H1 (cell line): ENCODE results near the gene PRKG2. TPM values are rescaled to one million over a fixed set of nuclear protein-coding genes. Genes with fewer than 3 reads are reported as not detected.

ENCODE experiments used
- CTCF ChIA-PET: fragments of 300-600 bp; sonication (Branson Sonifier 250); formaldehyde crosslinking; loops from one replicate; lab custom pipeline; 2021; ENCODE audit not compliant: partially characterized antibody; lab: Charles Lee
- POLR2A ChIA-PET: fragments of 300-600 bp; sonication (Branson Sonifier 250); formaldehyde crosslinking; loops from one replicate; lab custom pipeline; 2021; ENCODE audit warnings: inconsistent platforms; ENCODE audit not compliant: partially characterized antibody; lab: Charles Lee
- DNase-seq, 2 experiments: peaks; one replicate each; pipeline versions ENCODE4 v3.0.0 to v3.0.0-alpha.2; 2010 to 2022; ENCODE audit warnings: low spot score in 2 of 2, low read depth in 1 of 2, mixed read lengths in 1 of 2
- FAIRE-seq: peaks from 2 replicates; lab custom pipeline; 2011; peaks lifted over from hg19 to GRCh38; lab: Jason Lieb, UNC
- H2AFZ ChIP-seq: 2 replicates; pipeline ENCODE4 v1.8.1; 2012; ENCODE audit warnings: low read length, inconsistent platforms
- H2AK5ac ChIP-seq: 2 replicates; pipeline ENCODE4 v1.6.1; 2013; ENCODE audit warnings: low read depth, low read length
- H2BK120ac ChIP-seq: replicated peaks from 2 replicates; pipeline ENCODE3; 2013; ENCODE audit warnings: low read depth, low read length, inconsistent platforms
- H2BK12ac ChIP-seq: 2 replicates; pipeline ENCODE4 v1.6.1; 2013; ENCODE audit warnings: low read depth, low read length
- H2BK15ac ChIP-seq: 2 replicates; pipeline ENCODE4 v1.6.1; 2013; ENCODE audit warnings: low read length
- H2BK20ac ChIP-seq: 2 replicates; pipeline ENCODE4 v1.6.1; 2013; ENCODE audit warnings: low read length
- H2BK5ac ChIP-seq: 2 replicates; pipeline ENCODE4 v1.6.1; 2013; ENCODE audit warnings: low read depth, low read length
- H3K14ac ChIP-seq: 2 replicates; pipeline ENCODE4 v1.6.1; 2013; ENCODE audit warnings: inconsistent platforms; ENCODE audit not compliant: insufficient read length
- H3K18ac ChIP-seq: 2 replicates; pipeline ENCODE4 v1.6.1; 2013; ENCODE audit warnings: low read length; ENCODE audit errors: extremely low read depth
- H3K23ac ChIP-seq: 2 replicates; pipeline ENCODE4 v1.6.1; 2013; ENCODE audit warnings: inconsistent platforms; ENCODE audit not compliant: insufficient read length
- H3K23me2 ChIP-seq: 2 replicates; pipeline ENCODE4 v1.6.1; 2013; ENCODE audit warnings: low read depth, low read length
- H3K27ac ChIP-seq: 2 replicates; pipeline ENCODE4 v1.6.1; 2011; ENCODE audit warnings: low read depth, low read length, inconsistent platforms
- H3K27me3 ChIP-seq, 4 experiments: replicated peaks in 1 of 4; 1 replicate in 1 of 4; 2 replicates in 3 of 4; pipeline versions ENCODE4 v1.6.1 to v1.8.1; 2011 to 2013; ENCODE audit warnings: low read length in 3 of 4, mild to moderate bottlenecking in 3 of 4, inconsistent platforms in 2 of 4, mixed read lengths in 2 of 4, moderate library complexity in 1 of 4; ENCODE audit not compliant: control insufficient read depth in 3 of 4, insufficient read depth in 3 of 4; ENCODE audit errors: extremely low read depth in 1 of 4
- H3K36me3 ChIP-seq, 4 experiments: 2 replicates each; pipeline versions ENCODE4 v1.6.1 to v1.8.1; 2011 to 2013; ENCODE audit warnings: mild to moderate bottlenecking in 4 of 4, low read length in 3 of 4, moderate library complexity in 2 of 4, control low read depth in 1 of 4, inconsistent platforms in 1 of 4; ENCODE audit not compliant: insufficient read depth in 4 of 4, control insufficient read depth in 2 of 4
- H3K4ac ChIP-seq: replicated peaks from 2 replicates; pipeline ENCODE3; 2013; ENCODE audit warnings: low read length, low read depth, mixed read lengths, inconsistent platforms; ENCODE audit not compliant: insufficient read length
- H3K4me1 ChIP-seq, 4 experiments: replicated peaks in 1 of 4; 1 replicate in 1 of 4; 2 replicates in 3 of 4; pipeline versions ENCODE4 v1.6.1 to v1.8.1; 2011 to 2013; ENCODE audit warnings: low read length in 3 of 4, inconsistent platforms in 2 of 4, mixed read lengths in 1 of 4; ENCODE audit not compliant: insufficient read depth in 4 of 4, control insufficient read depth in 3 of 4
- H3K4me2 ChIP-seq, 2 experiments: 2 replicates each; pipeline versions ENCODE4 v1.6.1 to v1.8.1; 2011 to 2013; ENCODE audit warnings: low read depth in 2 of 2, low read length in 2 of 2, control low read depth in 1 of 2, inconsistent platforms in 1 of 2, mild to moderate bottlenecking in 1 of 2; ENCODE audit not compliant: insufficient read depth in 1 of 2
- H3K4me3 ChIP-seq, 4 experiments: fragments of 200-600, 300-600 bp in 1 of 4; sonication (generic), shearing (Covaris generic), sonication (Bioruptor Twin) in 1 of 4; 2 replicates each; pipeline versions ENCODE4 v1.5.1 to v1.8.1; 2011 to 2016; ENCODE audit warnings: low read length in 4 of 4, low read depth in 3 of 4, control low read depth in 2 of 4, inconsistent platforms in 2 of 4, mild to moderate bottlenecking in 2 of 4, mixed read lengths in 1 of 4, moderate library complexity in 1 of 4; ENCODE audit not compliant: insufficient read depth in 2 of 4; ENCODE audit errors: extremely low read depth in 1 of 4
- H3K56ac ChIP-seq: replicated peaks from 2 replicates; pipeline ENCODE3; 2013; ENCODE audit warnings: low read depth, mild to moderate bottlenecking, mixed read lengths, low read length, inconsistent platforms; ENCODE audit not compliant: insufficient read length
- H3K79me1 ChIP-seq: 2 replicates; pipeline ENCODE4 v1.6.1; 2013; ENCODE audit warnings: low read depth, low read length, control low read depth
- H3K79me2 ChIP-seq, 2 experiments: 2 replicates each; pipeline versions ENCODE4 v1.6.1 to v1.8.1; 2012 to 2013; ENCODE audit warnings: low read length in 2 of 2, mild to moderate bottlenecking in 2 of 2, inconsistent platforms in 1 of 2; ENCODE audit not compliant: insufficient read depth in 2 of 2, control insufficient read depth in 1 of 2
- H3K9ac ChIP-seq, 4 experiments: replicated peaks in 1 of 4; 1 replicate in 1 of 4; 2 replicates in 3 of 4; pipeline versions ENCODE4 v1.6.1 to v1.8.1; 2011 to 2013; ENCODE audit warnings: low read depth in 3 of 4, low read length in 3 of 4, control low read depth in 2 of 4, mild to moderate bottlenecking in 2 of 4, moderate library complexity in 2 of 4, inconsistent platforms in 1 of 4; ENCODE audit errors: extremely low read depth in 1 of 4
- H3K9me3 ChIP-seq, 2 experiments: 2 replicates each; pipeline versions ENCODE4 v1.6.1 to v1.8.1; 2012 to 2013; ENCODE audit warnings: mild to moderate bottlenecking in 2 of 2, moderate library complexity in 2 of 2, control low read depth in 1 of 2, inconsistent platforms in 1 of 2, low read depth in 1 of 2, low read length in 1 of 2, mixed read lengths in 1 of 2; ENCODE audit not compliant: insufficient read depth in 2 of 2
- H4K20me1 ChIP-seq, 2 experiments: replicated peaks in 1 of 2; 2 replicates each; pipeline versions ENCODE3 to v1.8.1; 2011 to 2013; ENCODE audit warnings: inconsistent platforms in 2 of 2, low read length in 2 of 2, mild to moderate bottlenecking in 1 of 2; ENCODE audit not compliant: insufficient read depth in 2 of 2, control insufficient read depth in 1 of 2
- H4K5ac ChIP-seq: 2 replicates; pipeline ENCODE4 v1.6.1; 2013; ENCODE audit warnings: low read length, low read depth, mixed read lengths, inconsistent platforms; ENCODE audit not compliant: insufficient read length
- H4K8ac ChIP-seq: 2 replicates; pipeline ENCODE4 v1.8.0; 2013; ENCODE audit warnings: mild to moderate bottlenecking, moderate library complexity, low read length, inconsistent platforms; ENCODE audit not compliant: insufficient read depth; ENCODE audit errors: extremely low read depth
- H4K91ac ChIP-seq: replicated peaks from 2 replicates; pipeline ENCODE3; 2013; ENCODE audit warnings: low read length, mixed read lengths, inconsistent platforms; ENCODE audit not compliant: insufficient read length
- ASH2L ChIP-seq: fragments of 200-600, 300-600 bp; sonication (generic); IDR thresholded peaks from one replicate; pipeline ENCODE4 v1.7.1; 2017; ENCODE audit warnings: low read length
- CHD1 ChIP-seq: IDR thresholded peaks from 2 replicates; pipeline ENCODE4 v1.6.1; 2012; ENCODE audit warnings: low read depth, low read length, improper control_type of control experiment
- NRF1 ChIP-seq: IDR thresholded peaks from 2 replicates; pipeline ENCODE4 v1.6.1; 2011; ENCODE audit warnings: mild to moderate bottlenecking, low read depth, low read length, improper control_type of control experiment
- POLR2A ChIP-seq, 2 experiments: IDR thresholded peaks; 1 replicate in 1 of 2; 2 replicates in 1 of 2; pipeline ENCODE4 v1.6.1; 2011; ENCODE audit warnings: low read depth in 2 of 2, low read length in 2 of 2, mild to moderate bottlenecking in 2 of 2; ENCODE audit errors: control extremely low read depth in 1 of 2
- POU5F1 ChIP-seq: IDR thresholded peaks from 2 replicates; pipeline ENCODE4 v1.6.1; 2011; ENCODE audit warnings: low read depth, mild to moderate bottlenecking, low read length, moderate library complexity
- TAF1 ChIP-seq: IDR thresholded peaks from 2 replicates; pipeline ENCODE4 v1.6.1; 2011; ENCODE audit warnings: mild to moderate bottlenecking, low read depth, low read length
- YY1 ChIP-seq: IDR thresholded peaks from 2 replicates; pipeline ENCODE4 v1.6.1; 2011; ENCODE audit warnings: low read depth, mild to moderate bottlenecking, low read length
- WGBS, 2 experiments: shearing (Covaris generic) in 1 of 2; methylation state at CpG; one replicate each; pipeline versions ENCODE4 v1.1.6 to v1.1.7; 2013 to 2015; ENCODE audit warnings: low lambda C conversion rate in 2 of 2, mixed read lengths in 2 of 2, inconsistent platforms in 1 of 2, low coverage in 1 of 2, missing lambda C conversion rate in 1 of 2; ENCODE audit not compliant: insufficient replicate concordance in 2 of 2, insufficient coverage in 1 of 2, insufficient read length in 1 of 2; ENCODE audit errors: extremely low coverage in 1 of 2, missing lambda C conversion rate in 1 of 2; 5-methylcytosine and 5-hydroxymethylcytosine counted together
- polyA plus RNA-seq, 7 experiments: library from polyadenylated mRNA; depleted of rRNA in 3 of 7; stranded (reverse) in 5 of 7; unstranded in 2 of 7; fragments of >200 nt in 5 of 7; fragments of 200-250 nt in 2 of 7; gene quantifications; 1 replicate in 5 of 7; 2 replicates in 1 of 7; 4 replicates in 1 of 7; pipeline versions ENCODE4 v1.2.1 to v1.2.3, GENCODE V29; 2011 to 2013; ENCODE audit warnings: missing spikeins in 2 of 7, mixed read lengths in 2 of 7
- total RNA-seq: library from RNA; stranded (reverse); fragmentation: NEBNext Ultra II Directional; extraction: Animal tissue kit (Norgen Biotek cat#: 25700); gene quantifications from 2 replicates; pipeline ENCODE4 v1.2.1, GENCODE V29; 2021

The PRKG2 gene
- total and polyA plus RNA-seq, 2 of the 8 experiments (the other 6 are each of a cell fraction or from before 2014, with no cell fraction given) = 0.45 to 1.2 TPM

- no peak overlapping the region for H2BK5ac ChIP-seq
- POLR2A ChIA-PET = no interaction called here
- no peak overlapping the region for H2BK12ac ChIP-seq
- no peak overlapping the region for H2AK5ac ChIP-seq
- H3K56ac ChIP-seq = no peak overlapping the region
- H2AFZ ChIP-seq = no peak overlapping the region
- H4K8ac ChIP-seq = no peak overlapping the region
- H4K5ac ChIP-seq = no peak overlapping the region
- H3K23ac ChIP-seq = no peak overlapping the region
- H4K20me1 ChIP-seq = peaks cover 0 to 2% of the 10 kb centered on the region in 2 experiments
- TF ChIP-seq ASH2L (no peak), YY1 (no peak), CHD1 (no peak), POU5F1 (no peak), TAF1 (no peak), NRF1 (no peak), POLR2A (IDR thresholded peaks at IDR 0.05; ENCODE audit: control extremely low read depth in 1 of 2, low read depth in 2 of 2, low read length in 2 of 2) (no peak)
- no peak overlapping the region for H2BK20ac ChIP-seq
- no peak overlapping the region for H3K4me3 ChIP-seq
- peaks cover 22 to 42% (median 38%) of the 10 kb centered on the region in 4 experiments for H3K27me3 ChIP-seq
- H3K18ac ChIP-seq = no peak overlapping the region
- H2BK15ac ChIP-seq = no peak overlapping the region
- no peaks in the 10 kb centered on the region for H3K79me1 ChIP-seq
- peaks cover 0 to 3% (median 1%) of the 10 kb centered on the region in 4 experiments; a peak in 3 of 7 replicates for H3K4me1 ChIP-seq
- H4K91ac ChIP-seq = no peak overlapping the region
- H3K4ac ChIP-seq = no peak overlapping the region
- no peak overlapping the region for H3K4me2 ChIP-seq
- H2BK120ac ChIP-seq = no peak overlapping the region
- no peak for DNase-seq
- H3K9ac ChIP-seq = no peak overlapping the region
- H3K79me2 ChIP-seq = no peaks in the 10 kb centered on the region
- H3K14ac ChIP-seq = no peak overlapping the region
- CTCF ChIA-PET = interaction anchor here (1.3 to 4.0 kb wide), 3 partner anchors 49 to 173 kb away, joined by 3 to 13 read pairs (median 9); no protein-coding TSS in a partner anchor
- H3K9me3 ChIP-seq = no peaks in the 10 kb centered on the region
- no peak overlapping the region for H3K27ac ChIP-seq
- H3K36me3 ChIP-seq = no peaks in the 10 kb centered on the region
- H3K23me2 ChIP-seq = peaks cover 6% of the 10 kb centered on the region; the same call in 1 of the 2 replicates
- FAIRE-seq = no peak
- WGBS, 2 experiments = 91% methylated on average over 3 of the region's 3 CpGs; no CpG with 5 or more reads in 1 of the 2 experiments
These were observed 3.1 kb downstream of the PRKG2 start for GRCh38 chr4:81211956-81212355.
